ENCODE results near the gene FST.

The FST gene

DNA sequence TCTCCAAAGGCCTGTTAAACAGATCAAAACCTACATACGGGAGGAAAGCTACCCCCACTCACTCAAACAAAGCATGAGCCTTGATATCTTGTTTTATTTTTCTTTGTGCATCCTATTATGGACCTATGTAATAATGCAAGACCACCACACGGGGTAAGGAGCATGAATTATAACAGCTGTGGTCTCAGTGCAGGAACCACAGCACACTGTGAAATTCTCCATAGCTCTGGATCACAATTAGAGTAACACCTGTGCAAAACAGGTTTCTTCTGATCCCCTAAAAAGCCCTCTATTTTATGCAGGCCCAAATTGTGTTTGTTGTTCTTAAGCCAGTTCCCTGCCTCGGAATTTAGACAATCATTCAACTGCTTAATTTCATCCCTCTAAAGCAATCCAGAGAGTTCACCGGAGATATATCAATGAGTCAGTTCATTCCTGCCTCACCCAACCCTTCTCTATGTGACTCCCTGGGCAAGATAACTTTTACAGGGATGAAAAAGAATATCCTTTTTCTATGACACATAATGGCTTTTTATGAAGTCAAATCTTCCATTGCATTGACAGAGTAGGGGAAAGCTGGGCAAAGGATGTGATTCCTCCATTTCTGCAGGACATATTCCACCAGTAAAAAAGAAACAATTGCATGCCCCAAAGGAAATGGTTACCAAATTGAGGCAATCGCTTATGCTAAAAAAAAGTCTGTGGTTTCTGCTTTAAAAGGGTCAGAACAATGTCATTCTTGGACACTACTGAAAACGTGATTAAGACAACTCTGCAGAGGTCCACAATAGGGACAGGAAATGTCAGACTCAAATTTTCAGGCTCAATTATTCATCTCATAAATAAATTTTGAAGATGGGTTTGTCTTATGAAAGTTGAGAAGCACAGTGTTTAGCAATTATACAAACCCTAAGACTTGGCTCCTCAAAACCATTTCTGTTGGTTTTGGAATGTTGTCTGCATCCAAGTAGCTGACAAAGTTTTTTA is 41.6 kb upstream of the FST start:
- no peak for TF ChIP-seq CTCF (IDR thresholded peaks at IDR 0.05; ENCODE audit: borderline replicate concordance, insufficient read depth, low read depth, low read length)
- no peak overlapping the region for H3K4me3 ChIP-seq (ENCODE audit: low read depth, low read length)

DNA sequence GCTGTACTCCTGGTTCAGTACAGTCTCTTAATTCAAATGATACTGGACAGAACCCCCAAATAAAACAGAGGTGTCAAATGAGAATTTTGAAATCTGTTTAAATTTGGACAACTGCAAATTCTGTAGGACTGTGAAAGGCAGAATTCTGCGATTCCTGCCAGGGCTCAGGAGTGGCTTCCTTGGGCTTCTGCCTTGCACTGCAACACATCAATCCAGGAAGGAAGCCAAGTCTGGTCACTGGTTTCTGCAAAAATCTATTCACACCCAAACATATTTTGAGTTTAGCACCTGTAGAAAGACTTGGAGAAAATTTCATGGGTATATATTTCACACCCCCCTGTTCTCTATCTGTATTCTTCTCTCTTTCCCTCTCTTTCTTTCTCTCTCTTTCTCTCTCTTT is 37.5 kb upstream of the FST start:
- TF ChIP-seq CTCF (IDR thresholded peaks at IDR 0.05; ENCODE audit: borderline replicate concordance, insufficient read depth, low read depth, low read length) = no peak
- no peak overlapping the region for H3K4me3 ChIP-seq (ENCODE audit: low read depth, low read length)

DNA sequence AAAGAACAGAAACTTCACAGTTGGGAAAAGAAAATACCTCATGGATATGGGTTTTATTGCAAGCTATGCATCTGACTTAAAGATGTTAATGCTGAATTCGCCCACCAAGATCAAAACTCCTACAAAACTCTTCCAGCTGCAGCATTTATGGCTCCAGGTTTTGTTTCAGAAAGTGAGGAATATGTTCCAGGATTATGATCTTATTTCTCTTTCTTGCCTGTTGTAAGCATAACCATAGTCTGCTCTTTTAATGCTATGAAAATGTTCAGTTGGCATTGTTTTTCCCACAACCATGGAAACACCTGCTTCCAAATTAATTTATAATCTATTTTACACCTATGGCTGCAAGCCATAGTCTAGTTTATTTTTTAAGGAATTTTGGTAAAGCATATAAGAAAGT is 34.9 kb upstream of the FST start:
- no peak for TF ChIP-seq CTCF (IDR thresholded peaks at IDR 0.05; ENCODE audit: borderline replicate concordance, insufficient read depth, low read depth, low read length)
- no peak overlapping the region for H3K4me3 ChIP-seq (ENCODE audit: low read depth, low read length)

GRCh38 chr5:53446908-53447307 is 33.5 kb upstream of the FST start:
- H3K4me3 ChIP-seq (ENCODE audit: low read depth, low read length) = no peak overlapping the region
- TF ChIP-seq CTCF (IDR thresholded peaks at IDR 0.05; ENCODE audit: borderline replicate concordance, insufficient read depth, low read depth, low read length) = no peak

DNA sequence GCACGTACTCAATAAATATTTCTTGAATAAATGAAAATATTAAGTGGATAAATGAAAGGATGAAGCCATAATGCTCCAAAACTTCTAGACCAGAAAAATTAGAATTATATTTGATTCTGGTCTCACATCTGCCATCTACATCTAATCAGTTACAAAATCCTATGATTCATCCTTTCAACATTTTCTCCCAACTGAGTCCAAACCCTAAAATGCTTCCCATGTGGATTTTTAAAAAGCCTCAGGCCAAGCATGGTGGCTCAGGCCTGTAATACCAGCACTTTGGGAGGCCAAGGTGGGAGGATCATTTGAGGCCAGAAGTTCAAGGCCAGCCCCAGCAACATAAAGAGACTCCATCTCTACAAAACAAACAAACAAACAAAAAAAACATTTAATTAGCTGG is 31.6 kb upstream of the FST start:
- no peak for TF ChIP-seq CTCF (IDR thresholded peaks at IDR 0.05; ENCODE audit: borderline replicate concordance, insufficient read depth, low read depth, low read length)
- no peak overlapping the region for H3K4me3 ChIP-seq (ENCODE audit: low read depth, low read length)

- H3K4me3 ChIP-seq (ENCODE audit: low read depth, low read length) = no peak overlapping the region
- TF ChIP-seq CTCF (IDR thresholded peaks at IDR 0.05; ENCODE audit: borderline replicate concordance, insufficient read depth, low read depth, low read length) = no peak
Observed at GRCh38 chr5:53453898-53454718, 26.3 kb upstream of the FST start.
